Measurements from ENCODE around the gene LCN9. TPM values are rescaled to one million over a fixed set of nuclear protein-coding genes. Genes with fewer than 3 reads are reported as not detected.
"Not testable (repeated sequence)": the region's sequence is repeated elsewhere in the genome, so short reads cannot be mapped to it uniquely, and the experiment has no call there.

Gene LCN9
- total and polyA plus RNA-seq, 7 donors = not detected

- Histone ChIP-seq H3K27ac (no peak overlapping the region), H3K4me3 (no peak overlapping the region), H3K36me3 (no peaks in the 10 kb centered on the region), H3K4me1 (no peaks in the 10 kb centered on the region), H3K9me3 (no peaks in the 10 kb centered on the region), H3K27me3 (peaks cover 0 to 43% (median 0%) of the 10 kb centered on the region in 3 donors)
- intact Hi-C loops (cut with DNase I) = no loop called here
- no peak for TF ChIP-seq CTCF (IDR thresholded peaks at IDR 0.05)
- TF ChIP-seq POLR2AphosphoS5 (IDR thresholded peaks at IDR 0.05) = no peak
- no peak for TF ChIP-seq POLR2A (IDR thresholded peaks at IDR 0.05)
- TF ChIP-seq EP300 (IDR thresholded peaks at IDR 0.05) = no peak
- WGBS, 2 donors = 31 to 65% methylated on average over 10 of the region's 10 CpGs
- no peak for DNase-seq
These were observed 43.6 kb upstream of the LCN9 start for GRCh38 chr9:135619599-135619886.

GRCh38 chr9:135620558-135620957 is 42.6 kb upstream of the LCN9 start:
- TF ChIP-seq POLR2AphosphoS5 (IDR thresholded peaks at IDR 0.05) (no peak), EP300 (IDR thresholded peaks at IDR 0.05) (no peak), POLR2A (IDR thresholded peaks at IDR 0.05) (no peak), CTCF (IDR thresholded peaks at IDR 0.05) (no peak)
- Histone ChIP-seq H3K4me3 (no peak overlapping the region), H3K27ac (no peak overlapping the region), H3K9me3 (no peaks in the 10 kb centered on the region), H3K4me1 (no peaks in the 10 kb centered on the region), H3K36me3 (no peaks in the 10 kb centered on the region), H3K27me3 (peaks cover 0 to 34% (median 0%) of the 10 kb centered on the region in 3 donors)
- intact Hi-C loops (cut with DNase I) = no loop called here
- WGBS, 2 donors = 48 to 67% methylated on average over 7 of the region's 7 CpGs
- DNase-seq = no peak

GRCh38 chr9:135622415-135623020 is 40.6 kb upstream of the LCN9 start:
- TF ChIP-seq EP300 (IDR thresholded peaks at IDR 0.05) (no peak), POLR2A (IDR thresholded peaks at IDR 0.05) (no peak), CTCF (IDR thresholded peaks at IDR 0.05) (no peak), POLR2AphosphoS5 (IDR thresholded peaks at IDR 0.05) (no peak)
- Histone ChIP-seq H3K4me3 (no peak overlapping the region), H3K27ac (no peak overlapping the region), H3K9me3 (no peaks in the 10 kb centered on the region), H3K27me3 (peaks cover 0 to 26% (median 0%) of the 10 kb centered on the region in 3 donors), H3K4me1 (no peaks in the 10 kb centered on the region), H3K36me3 (no peaks in the 10 kb centered on the region)
- 47 to 63% methylated on average over 11 of the region's 11 CpGs for WGBS, 2 donors
- no peak for DNase-seq
- intact Hi-C loops (cut with DNase I) = no loop called here

- Histone ChIP-seq H3K9me3 (peaks cover 0 to 6% (median 2%) of the 10 kb centered on the region in 4 donors), H3K27me3 (peaks cover 0 to 9% (median 0%) of the 10 kb centered on the region in 3 donors), H3K36me3 (no peaks in the 10 kb centered on the region), H3K4me3 (no peak overlapping the region), H3K27ac (no peak overlapping the region), H3K4me1 (no peaks in the 10 kb centered on the region)
- 88% methylated on average over 14 of the region's 14 CpGs for WGBS, 2 donors
- DNase-seq = no peak
- intact Hi-C loops (cut with DNase I) = no loop called here
- TF ChIP-seq POLR2A (IDR thresholded peaks at IDR 0.05) = no peak
- no peak for TF ChIP-seq CTCF (IDR thresholded peaks at IDR 0.05)
- no peak for TF ChIP-seq POLR2AphosphoS5 (IDR thresholded peaks at IDR 0.05)
- TF ChIP-seq EP300 (IDR thresholded peaks at IDR 0.05) = no peak
These were observed 38.8 kb upstream of the LCN9 start for GRCh38 chr9:135624282-135624681.

- Histone ChIP-seq H3K4me1 (no peaks in the 10 kb centered on the region), H3K4me3 (no peak overlapping the region), H3K9me3 (peaks cover 0 to 4% (median 2%) of the 10 kb centered on the region in 4 donors), H3K27ac (no peak overlapping the region), H3K27me3 (peaks cover 0 to 23% (median 3%) of the 10 kb centered on the region in 3 donors), H3K36me3 (no peaks in the 10 kb centered on the region)
- intact Hi-C loops (cut with DNase I) = no loop called here
- 87 to 93% methylated on average over 10 of the region's 10 CpGs for WGBS, 2 donors
- TF ChIP-seq EP300 (IDR thresholded peaks at IDR 0.05) (no peak), POLR2A (IDR thresholded peaks at IDR 0.05) (no peak), CTCF (IDR thresholded peaks at IDR 0.05) (no peak), POLR2AphosphoS5 (IDR thresholded peaks at IDR 0.05) (no peak)
- no peak for DNase-seq
These were observed 30.3 kb upstream of the LCN9 start for GRCh38 chr9:135632841-135633240.

GRCh38 chr9:135636930-135637530 is 26.1 kb upstream of the LCN9 start:
- H3K4me1 ChIP-seq; H3K9me3 ChIP-seq; DNase-seq; intact Hi-C loops (cut with DNase I); H3K36me3 ChIP-seq; H3K27ac ChIP-seq; H3K4me3 ChIP-seq: not testable (repeated sequence)
- peaks cover 0 to 39% (median 6%) of the 10 kb centered on the region in 3 donors for H3K27me3 ChIP-seq
- WGBS, 2 donors = 82 to 85% methylated on average over 7 of the region's 7 CpGs
